ENCODE measurements around the gene KIF16B. TPM values are rescaled to one million over a fixed set of nuclear protein-coding genes. Genes with fewer than 3 reads are reported as not detected.

The KIF16B gene
- total RNA-seq, 1 experiment from 2014 or later = 16.6 TPM

Other genes starting within 250 kb of the KIF16B start
- 68.5 TPM for gene SNRPB2, start 156.6 kb upstream of the KIF16B start, total RNA-seq (2021; ENCODE audit: unreplicated experiment)
- not detected for gene OTOR, start 174.9 kb upstream of the KIF16B start, total RNA-seq (2021; ENCODE audit: unreplicated experiment)